ENCODE measurements around the gene SCNN1B.

GRCh38 chr16:23333831-23334456 is 31.8 kb downstream of the SCNN1B start:
- TF ChIP-seq POLR2A (IDR thresholded peaks at IDR 0.05; ENCODE audit: low read depth, low read length) (no peak), POLR2AphosphoS5 (IDR thresholded peaks at IDR 0.05; ENCODE audit: low read depth, low read length) (no peak), TAF1 (IDR thresholded peaks at IDR 0.05; ENCODE audit: borderline replicate concordance, low read depth, low read length) (no peak)

Data from GM12892 (cell line).